HG03103 (cell line): ENCODE measurements around the gene KCNMA1.
"Not testable (repeated sequence)": the region's sequence is repeated elsewhere in the genome, so short reads cannot be mapped to it uniquely, and the experiment has no call there.

ENCODE experiments used
- ATAC-seq: cut with Tn5 transposase; IDR thresholded peaks from one replicate; pipeline ENCODE4 v1.9.1; 2021; ENCODE audit warnings: low read depth; ENCODE audit not compliant: unreplicated experiment

Gene KCNMA1

DNA sequence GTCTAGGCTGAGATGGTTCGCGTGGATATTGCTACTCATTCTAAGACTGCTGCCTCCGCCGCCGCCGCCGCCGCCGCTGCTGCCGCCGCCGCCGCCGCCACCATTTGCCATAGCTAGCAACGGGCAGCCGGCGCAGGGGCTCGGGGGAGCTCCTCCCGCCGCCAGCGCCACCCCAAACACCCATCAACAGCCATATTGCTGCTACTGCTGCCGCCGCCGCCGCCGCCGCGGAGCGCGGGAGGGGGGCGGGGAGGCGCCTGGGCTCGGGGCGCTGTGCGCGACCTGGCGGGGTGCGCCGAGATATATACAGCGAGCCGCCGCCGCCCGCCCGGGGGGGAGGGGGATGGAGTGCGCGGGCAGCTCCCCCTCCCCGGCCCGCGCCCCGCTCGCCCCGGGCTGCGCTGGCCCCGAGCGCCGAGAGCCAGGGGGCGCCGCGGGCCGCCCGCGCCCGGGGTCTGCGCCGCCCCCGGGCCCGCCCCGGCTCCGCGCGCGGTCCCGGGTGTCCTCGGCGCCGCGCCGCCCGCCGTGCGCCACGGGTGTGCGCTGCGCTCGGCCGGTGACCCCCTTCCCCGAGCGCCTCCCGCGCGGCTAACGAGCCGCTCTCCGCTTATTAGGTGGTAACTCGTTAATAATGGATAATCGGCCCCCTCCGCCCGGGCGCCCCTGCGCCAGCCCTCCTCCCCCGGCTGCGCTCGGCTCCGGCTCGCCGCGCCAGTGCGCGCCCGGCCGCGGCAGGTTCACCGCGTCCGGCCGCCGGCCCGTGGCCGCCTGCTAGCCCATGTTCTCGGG lies at the start of gene KCNMA1:
Gene KCNMA1 (minus strand): TSS at position 277 of the 789 bp plus-strand sequence.
- no peak for ATAC-seq

DNA sequence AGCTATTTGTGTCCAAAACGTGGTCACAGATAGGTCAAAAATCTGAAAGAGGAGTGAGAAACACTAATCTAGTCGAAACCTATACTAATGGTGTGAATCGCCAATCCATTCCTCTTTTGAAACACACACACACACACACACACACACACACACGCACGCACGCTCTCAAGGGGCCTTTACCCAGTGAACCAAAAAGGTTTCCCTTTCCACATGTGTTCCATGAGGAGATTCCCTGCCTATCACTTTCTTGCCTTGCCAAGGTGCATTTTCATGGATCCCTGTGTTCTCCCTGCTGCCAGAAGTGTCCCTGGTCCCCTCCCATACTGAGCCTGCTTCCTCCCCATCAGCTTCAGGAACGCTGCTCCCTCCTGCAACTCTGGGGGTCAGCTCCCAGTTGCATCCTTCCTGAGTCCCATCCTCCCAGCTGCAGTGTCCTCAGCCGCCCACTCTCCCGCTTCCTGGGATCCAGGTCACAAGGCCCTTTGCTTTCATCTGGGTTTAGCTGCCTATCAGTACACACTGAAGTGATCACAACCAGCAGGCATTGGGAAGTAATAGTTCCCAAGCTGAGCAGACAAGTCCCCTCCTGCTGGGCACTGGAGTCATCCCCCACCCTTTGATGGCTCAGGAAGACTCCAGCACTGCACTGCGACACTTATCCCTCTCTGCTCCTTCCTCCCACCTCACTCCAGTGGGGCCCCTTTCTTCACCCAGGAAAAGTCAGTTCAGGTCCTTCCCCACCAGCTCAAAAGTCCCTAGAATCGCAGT lies 49.2 kb upstream of the KCNMA1 start:
- no peak for ATAC-seq

DNA sequence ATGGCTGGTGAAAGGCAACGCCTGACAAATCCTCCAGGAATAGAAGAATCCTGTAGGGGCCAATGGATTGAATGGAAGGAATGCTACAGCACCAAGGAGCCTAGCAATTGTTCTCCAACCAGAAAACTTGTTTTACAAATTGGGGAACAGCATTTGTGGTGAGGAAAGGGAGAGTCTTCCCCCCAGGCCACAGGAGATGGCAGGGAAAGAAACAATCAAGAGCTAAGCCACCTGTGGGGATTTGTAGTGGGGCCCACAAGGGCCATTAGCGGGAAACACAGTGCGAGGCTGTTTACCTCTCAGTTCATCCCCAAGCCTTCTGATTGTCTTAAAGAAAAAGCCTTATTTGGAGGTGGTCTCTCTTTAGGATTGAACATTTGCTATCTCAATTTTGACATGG lies 48.5 kb upstream of the KCNMA1 start:
- no peak for ATAC-seq

DNA sequence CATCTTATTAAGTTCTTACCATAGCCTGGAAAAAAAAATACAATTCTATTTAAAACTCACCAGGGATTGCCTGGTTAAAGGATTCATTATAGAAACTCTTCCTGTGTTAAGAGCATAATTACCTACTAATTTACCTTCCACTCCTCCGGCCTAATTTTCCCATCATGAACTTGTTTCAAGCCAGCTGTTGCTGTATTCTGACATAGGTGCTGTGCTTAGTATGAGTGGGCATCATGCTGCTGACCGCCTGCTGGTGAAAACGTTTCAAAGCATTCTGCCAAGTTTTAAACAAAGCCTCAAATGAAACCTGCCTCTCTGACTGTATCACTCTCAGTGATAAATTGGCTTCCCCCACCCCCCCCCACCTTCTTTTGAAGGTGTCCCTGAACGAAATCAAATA lies 47.8 kb upstream of the KCNMA1 start:
- ATAC-seq, result no peak

DNA sequence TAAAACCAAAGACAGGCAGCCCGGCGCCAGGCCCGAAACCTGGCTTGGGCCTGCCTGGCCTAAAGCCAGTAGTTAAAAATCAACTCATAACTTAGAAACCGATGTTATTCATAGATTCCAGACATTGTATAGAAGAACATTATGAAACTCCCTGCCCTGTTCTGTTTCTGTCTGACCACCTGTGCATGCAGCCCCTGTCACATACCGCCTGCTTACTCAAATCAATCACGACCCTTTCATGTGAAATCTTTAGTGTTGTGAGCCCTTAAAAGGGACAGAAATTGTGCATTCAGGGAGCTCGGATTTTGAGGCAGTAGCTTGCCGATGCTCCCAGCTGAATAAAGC lies 45.5 kb upstream of the KCNMA1 start:
- ATAC-seq, result not testable (repeated sequence)

- no peak for ATAC-seq
Measured at GRCh38 chr10:77682393-77683087, 44.9 kb upstream of the KCNMA1 start.

DNA sequence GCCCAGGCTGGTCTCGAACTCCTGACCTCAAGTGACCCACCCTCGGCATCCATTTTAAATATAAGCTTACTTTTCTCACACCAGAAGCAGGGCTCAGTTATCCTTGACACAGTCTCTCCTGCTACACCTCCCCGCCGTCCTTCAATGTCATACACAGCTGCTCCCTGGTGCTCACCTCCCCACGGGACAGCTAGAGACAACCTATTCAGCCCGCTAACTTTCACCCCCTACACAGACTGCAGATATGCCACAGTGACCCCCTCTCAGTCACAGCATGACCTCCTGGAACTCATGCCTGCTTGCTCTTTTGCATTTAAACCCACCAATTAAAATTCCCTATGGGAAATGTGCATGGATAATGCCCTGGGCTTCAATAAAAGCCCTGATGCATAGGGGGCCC lies 44.2 kb upstream of the KCNMA1 start:
- no peak for ATAC-seq

DNA sequence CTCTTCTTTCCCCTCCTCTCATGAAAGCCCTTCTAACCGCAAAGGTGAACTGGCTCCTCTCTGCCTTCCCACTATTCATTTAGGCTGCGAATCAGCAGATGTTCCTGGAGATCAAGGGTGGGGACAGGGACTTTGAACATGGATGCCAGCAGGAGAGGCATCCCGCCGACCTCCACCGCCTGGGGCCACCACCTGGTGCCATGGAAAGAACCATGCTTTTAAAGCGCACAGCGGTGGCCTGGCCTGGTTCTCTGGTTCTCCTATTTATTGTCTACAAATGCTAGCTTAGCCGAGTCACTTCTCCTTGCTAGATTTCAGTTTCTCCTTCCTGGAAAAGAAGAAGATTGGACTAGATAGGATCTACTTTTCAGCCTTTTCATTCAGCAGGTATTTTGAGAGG lies 43.2 kb upstream of the KCNMA1 start:
- ATAC-seq, result no peak

DNA sequence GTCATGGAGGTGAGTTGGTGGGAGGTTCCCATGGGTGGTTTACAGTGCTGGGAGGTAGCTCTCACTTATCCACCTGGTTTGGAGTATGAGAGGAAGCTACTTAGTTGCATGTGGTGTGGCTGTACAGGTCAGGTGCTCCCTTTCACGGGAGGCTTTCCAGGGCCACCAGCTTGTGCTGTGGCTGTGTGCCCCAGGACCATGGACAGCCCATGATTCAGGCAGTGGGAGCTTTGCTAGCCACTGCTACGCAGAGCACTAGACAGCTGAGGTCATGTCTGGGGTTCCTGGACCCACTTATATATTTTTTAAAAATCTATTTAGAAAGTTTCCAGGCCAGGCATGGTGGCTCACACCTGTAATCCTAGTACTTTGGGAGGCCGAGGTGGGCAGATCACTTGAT lies 42.5 kb upstream of the KCNMA1 start:
- ATAC-seq, result no peak

DNA sequence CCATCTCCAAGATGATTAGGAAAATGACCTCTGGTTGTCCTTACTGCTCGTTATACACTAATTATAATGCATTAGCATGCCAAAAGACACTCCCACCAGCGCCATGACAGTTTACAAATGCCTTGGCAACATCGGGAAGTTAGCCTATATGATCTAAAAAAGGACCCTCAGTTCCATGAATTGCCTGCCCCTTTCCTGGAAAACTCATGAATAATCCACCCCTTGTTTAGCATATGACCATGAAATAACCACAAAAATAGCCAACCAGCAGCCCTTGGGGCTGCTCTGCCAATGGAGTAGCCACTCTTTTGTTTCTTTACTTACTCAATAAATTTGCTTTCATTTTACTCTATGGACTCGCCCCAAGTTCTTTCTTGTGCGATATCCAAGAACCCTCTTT lies 41.6 kb upstream of the KCNMA1 start:
- no peak for ATAC-seq

GRCh38 chr10:77678146-77678545 lies 40.5 kb upstream of the KCNMA1 start:
- no peak for ATAC-seq

DNA sequence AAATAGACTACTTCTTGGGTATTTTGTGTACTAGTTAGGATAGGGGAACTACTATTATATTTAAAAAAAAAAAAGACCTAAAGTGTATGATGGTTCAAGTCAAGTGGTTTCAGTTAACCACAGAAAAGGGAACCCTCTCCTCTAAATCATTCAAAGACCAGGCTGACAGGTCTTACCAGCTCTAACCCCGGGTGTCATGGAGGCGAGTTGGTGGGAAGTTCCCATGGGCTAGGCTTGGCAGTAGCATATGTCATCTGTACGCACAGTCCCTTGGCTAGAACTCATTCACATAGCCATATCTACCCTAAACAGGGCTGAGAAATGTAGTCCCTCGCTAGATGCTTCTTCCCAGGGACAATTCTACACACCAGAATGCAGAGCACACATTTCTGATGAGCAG lies 37.7 kb upstream of the KCNMA1 start:
- ATAC-seq, result no peak

DNA sequence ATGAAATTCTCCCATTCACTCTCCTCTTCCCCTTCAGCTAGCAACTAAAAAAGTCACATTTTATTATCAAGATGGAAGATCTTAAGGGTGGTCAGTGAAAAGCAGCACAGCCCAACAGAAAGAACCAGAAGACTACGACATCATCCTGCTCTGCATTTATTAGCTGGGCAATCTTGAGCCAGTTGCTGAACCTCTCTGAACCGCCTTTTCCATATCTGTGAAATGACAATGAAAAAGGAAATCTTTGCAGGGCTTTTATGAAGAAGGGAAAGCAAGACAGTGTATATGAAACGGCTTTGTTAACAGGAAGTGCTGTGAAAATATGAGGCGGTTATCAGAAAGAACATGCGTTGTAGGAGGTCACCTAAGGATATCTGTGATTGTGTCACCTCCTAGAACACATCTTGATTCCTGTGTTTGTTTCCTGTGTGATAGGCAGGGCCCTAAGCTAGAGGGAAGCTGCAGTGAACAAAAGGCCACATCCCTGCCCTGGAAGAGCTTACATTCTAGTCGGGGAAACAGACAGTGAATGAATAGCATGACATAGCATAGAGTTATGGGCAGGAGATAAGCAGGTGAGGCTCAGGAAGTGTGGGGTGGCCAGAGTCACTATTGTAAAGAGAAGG lies 36.0 kb upstream of the KCNMA1 start:
- no peak for ATAC-seq

- no peak for ATAC-seq
Measured at GRCh38 chr10:77673101-77673500, 35.5 kb upstream of the KCNMA1 start.

DNA sequence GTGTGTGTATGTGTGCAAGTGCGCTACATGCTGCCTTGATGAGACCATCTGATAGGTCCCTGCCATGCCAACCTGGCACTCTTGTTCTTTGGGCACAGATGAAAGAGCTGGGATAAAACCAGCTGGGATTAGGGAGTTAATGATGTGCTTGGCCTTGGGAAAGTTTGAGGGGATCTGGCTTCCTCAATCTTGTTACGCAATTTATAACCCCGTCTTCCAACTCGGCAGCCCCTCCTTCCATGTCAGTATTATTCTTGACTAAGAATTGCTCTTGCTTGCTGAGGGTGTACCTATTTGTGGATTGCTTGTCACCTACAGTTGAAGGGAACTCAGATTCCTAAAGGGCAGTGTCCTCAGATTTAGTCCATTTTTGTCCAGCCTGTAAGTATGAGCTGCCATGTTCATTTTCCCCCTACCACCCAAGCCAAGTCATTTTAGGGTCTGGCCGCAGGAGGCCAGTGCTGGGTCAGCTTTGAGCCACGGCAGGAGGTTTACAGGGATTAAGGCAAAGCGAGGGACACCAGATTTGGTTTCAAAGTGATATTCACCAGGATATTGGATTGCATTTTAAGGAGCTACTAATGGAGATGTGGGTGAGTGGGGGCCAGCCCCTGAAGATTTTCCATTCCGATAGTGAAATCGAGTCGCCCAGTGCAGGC lies 34.1 kb upstream of the KCNMA1 start:
- no peak for ATAC-seq

- ATAC-seq, result no peak
Measured at GRCh38 chr10:77670817-77671443, 33.3 kb upstream of the KCNMA1 start.

DNA sequence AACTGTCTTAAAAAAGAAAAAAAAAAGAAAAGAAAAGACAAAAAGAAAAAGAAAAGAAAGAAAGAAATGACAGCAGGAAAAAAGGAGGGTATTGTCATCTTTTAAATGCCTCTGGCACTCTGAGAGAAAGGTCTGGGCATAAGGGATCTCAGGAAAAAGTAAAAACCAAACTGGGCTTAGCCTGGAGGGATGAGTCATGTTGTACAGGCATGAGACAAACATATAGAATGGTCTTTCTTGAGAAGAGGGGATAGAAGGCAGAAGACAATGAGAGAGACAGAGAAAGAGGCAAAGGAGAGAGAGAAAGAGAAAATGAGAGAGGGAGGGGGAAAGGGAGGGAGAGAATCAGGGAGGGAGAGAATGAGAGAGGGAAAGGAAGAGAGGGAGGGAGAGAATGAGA lies 32.3 kb upstream of the KCNMA1 start:
- no peak for ATAC-seq

DNA sequence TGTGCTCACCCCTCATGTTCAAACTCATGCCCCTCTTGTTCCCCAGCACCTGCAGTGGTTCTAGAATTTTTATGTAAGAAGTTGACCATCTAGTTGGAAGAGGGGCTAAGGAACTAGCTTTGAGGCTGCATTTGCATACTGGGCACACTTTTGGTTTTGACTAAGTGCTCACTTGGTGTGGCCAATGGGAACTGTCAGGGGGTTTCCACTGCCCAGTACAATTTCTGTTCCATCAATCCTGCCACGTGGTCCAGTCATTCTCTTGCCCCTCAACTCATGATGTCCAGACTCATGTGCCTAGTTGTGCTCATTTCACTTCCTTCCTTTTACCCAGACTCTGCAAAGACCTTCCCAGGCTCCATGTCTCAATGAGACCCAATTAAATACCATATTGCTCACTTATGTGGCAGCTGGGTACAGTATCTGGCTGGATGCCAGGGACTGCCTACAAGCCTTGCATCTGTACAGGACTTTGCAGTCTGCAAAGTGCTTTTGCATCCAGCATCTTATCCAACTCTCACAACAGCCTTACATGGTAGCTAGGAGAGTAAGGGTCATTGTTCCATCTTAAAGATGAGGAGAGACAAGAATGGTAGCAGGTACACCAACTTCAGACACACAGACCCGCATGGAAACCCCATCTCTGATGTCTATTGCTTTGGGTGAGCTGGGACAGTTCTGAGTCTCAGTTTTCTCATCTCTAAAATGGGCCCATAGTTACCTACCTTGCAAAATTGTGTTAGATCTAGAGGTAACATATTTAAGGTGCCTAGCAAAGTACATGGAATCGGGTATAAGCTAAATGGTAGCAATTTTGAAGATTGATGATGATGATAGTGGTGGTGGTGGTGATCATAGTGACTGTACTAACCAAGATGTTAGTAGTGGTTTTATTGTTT lies 30.1 kb upstream of the KCNMA1 start:
- no peak for ATAC-seq

- no peak for ATAC-seq
Measured at GRCh38 chr10:77666821-77667220, 29.2 kb upstream of the KCNMA1 start.
